ENCODE measurements around the gene KAZALD1. TPM values are rescaled to one million over a fixed set of nuclear protein-coding genes. Genes with fewer than 3 reads are reported as not detected.

KAZALD1 gene
- total RNA-seq, 1 experiment from 2014 or later: 31.3 TPM

Other genes with a start within 250 kb of the KAZALD1 start
- 24.9 and 26.1 TPM in 2 replicates for gene SLF2, start 149.0 kb upstream of the KAZALD1 start, total RNA-seq (2014; rRNA removed; shearing (Covaris generic))
- gene SEMA4G, start 92.5 kb upstream of the KAZALD1 start, total RNA-seq (2014; rRNA removed; shearing (Covaris generic)): 1.1 and 1.7 TPM in 2 replicates
- 72.4 and 78.9 TPM in 2 replicates for gene MRPL43, start 74.5 kb upstream of the KAZALD1 start, total RNA-seq (2014; rRNA removed; shearing (Covaris generic))
- 14.3 and 19.9 TPM in 2 replicates for gene TWNK, start 74.4 kb upstream of the KAZALD1 start, total RNA-seq (2014; rRNA removed; shearing (Covaris generic))
- 49.2 and 51.6 TPM in 2 replicates for gene LZTS2, start 62.2 kb upstream of the KAZALD1 start, total RNA-seq (2014; rRNA removed; shearing (Covaris generic))
- 0.52 and 0.55 TPM in 2 replicates for gene PDZD7, start 30.9 kb upstream of the KAZALD1 start, total RNA-seq (2014; rRNA removed; shearing (Covaris generic))
- gene SFXN3, start 30.8 kb upstream of the KAZALD1 start, total RNA-seq (2014; rRNA removed; shearing (Covaris generic)): 50.5 and 52.6 TPM in 2 replicates
- gene TLX1, start 69.3 kb downstream of the KAZALD1 start, total RNA-seq (2014; rRNA removed; shearing (Covaris generic)): not detected in 2 replicates
- gene LBX1, start 167.5 kb downstream of the KAZALD1 start, total RNA-seq (2014; rRNA removed; shearing (Covaris generic)): 0.10 and 0.12 TPM in 2 replicates

Data from NCI-H460 (cell line).